ENCODE data around the gene PTBP1.
"Not testable (repeated sequence)": the region's sequence is repeated elsewhere in the genome, so short reads cannot be mapped to it uniquely, and the experiment has no call there.

PTBP1 gene

GRCh38 chr19:831407-832369, 34.4 kb downstream of the PTBP1 start:
- no peak for DNase-seq

- DNase-seq: no peak
Observed at GRCh38 chr19:834216-834615, 37.0 kb downstream of the PTBP1 start.

DNA sequence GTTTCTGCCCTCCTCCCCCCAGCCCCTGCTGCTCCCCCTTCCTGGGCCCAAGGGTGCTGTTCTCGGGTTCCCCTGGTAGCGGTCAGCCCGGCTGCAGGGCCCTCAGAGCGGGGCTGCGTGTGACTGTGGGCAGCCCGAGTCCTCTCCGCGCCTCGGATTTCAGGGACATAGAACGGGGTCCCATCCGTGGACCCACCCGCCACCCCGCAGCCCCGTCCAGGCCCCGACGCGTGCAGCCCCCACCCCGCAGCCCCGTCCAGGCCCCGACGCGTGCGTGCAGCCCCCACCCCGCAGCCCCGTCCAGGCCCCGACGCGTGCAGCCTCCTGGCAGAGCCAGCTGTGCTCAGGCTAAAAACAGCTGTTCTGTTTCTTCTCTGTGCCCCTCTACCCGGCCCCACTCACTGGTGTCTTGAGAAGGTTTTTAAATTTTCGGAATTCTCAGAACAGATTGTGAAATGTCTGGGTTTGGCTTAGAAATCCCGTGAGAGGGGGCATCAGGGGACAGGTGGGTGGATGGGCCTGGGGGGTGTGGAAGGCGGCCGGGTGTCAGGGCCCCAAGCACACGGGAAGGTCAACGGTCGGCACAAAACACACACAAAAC, 38.1 kb downstream of the PTBP1 start:
- DNase-seq: no peak

- DNase-seq: no peak
Observed at GRCh38 chr19:840519-841206, 43.4 kb downstream of the PTBP1 start, which contains the start of gene PRTN3. Gene PRTN3 (plus strand): TSS chr19:840999. CDS start chr19:841009, 10 bp downstream.

- DNase-seq: not testable (repeated sequence)
Observed at GRCh38 chr19:842802-843179, 45.5 kb downstream of the PTBP1 start.

DNA sequence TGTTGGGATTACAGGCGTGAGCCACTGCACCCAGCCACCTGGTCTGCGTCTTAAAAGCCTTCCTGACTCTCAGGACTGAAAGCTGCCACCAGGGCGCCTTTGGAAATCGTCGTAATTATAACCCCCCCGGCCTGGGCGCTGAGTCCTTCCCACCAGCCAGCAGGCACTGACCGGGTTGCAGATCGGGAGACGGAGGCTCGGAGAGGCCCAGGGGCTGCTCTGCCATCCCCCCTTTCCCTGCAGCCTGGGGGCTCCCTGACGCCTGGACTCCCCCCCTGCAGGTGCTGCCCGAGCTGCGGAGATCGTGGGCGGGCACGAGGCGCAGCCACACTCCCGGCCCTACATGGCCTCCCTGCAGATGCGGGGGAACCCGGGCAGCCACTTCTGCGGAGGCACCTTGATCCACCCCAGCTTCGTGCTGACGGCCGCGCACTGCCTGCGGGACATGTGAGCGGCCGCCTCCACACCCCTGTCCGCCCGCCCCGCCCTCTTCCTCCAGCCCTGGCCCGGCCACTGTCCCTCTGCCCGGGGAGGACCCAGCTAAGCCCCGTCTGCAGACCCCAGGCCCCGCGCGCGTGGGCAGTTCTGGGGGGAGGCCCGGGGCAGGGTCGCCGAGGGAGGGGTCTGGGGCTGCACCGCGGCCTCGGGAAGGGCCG, 46.1 kb downstream of the PTBP1 start:
- no peak for DNase-seq

GRCh38 chr19:843836-844545, 46.7 kb downstream of the PTBP1 start:
- DNase-seq: no peak

DNA sequence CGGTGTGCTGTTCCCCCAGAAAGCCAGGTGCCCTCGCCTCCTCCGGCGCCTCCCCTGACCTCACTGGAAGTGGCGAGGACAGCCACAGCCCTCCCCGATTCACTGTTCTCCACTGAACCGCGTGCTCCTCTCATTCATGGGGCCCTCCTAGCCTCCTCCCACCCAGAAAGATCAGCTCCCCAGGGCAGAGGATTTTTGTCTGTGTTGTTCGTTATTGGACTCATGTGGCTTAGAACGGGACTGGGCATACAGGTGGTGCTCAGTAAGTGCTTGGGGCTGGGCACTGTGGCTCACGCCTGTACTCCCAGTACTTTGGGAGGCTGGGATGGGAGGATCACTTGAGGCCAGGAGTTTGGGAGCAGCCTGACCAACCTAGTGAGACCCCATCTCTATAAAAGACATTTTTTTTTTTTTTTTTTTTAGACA, 47.3 kb downstream of the PTBP1 start:
- no peak for DNase-seq

- no peak for DNase-seq
Observed at GRCh38 chr19:845707-846521, 48.7 kb downstream of the PTBP1 start.

DNA sequence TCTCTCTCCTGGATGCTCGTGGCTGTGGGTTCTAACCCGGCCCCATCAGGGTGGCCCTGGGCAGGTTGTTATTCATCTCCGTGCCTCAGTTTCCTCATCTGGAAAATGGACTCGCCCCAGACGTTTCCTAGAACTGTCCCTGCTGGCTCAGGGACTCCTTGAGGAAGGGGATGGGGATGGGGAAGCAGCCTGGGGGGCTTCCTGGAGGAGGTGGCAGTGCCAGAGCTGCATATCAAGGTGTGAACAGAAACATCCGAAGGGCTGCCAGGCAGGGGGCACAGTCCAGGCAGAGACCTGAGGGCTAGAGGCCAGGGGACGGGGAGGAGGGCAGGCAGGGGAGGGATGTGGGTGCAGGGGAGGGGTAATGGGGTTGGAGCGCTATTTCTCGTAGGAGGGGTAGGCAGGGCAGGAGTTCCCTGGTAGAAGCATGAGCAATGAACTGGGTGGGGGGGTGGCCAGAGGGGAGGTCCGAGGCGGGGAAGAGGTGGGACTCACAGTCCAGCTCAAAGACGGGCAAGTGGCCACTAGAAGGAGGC, 51.2 kb downstream of the PTBP1 start:
- no peak for DNase-seq

DNA sequence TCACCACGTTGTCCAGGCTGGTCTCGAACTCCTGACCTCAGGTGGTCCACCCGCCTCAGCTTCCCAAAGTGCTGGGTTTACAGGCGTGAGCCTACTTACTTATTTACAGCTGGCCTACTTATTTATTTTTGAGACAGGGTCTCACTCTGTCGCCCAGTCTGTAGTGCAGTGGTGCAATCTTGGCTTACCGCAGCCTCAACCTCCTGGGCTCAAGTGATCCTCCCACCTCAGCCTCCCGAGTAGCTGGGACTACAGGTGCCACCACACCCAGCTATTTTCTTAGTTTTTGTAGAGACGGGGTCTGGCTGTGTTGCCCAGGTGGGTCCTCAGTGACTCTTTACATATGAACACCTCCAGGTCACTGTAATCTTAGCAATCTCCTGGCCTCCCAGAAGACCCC, 51.9 kb downstream of the PTBP1 start:
- DNase-seq: not testable (repeated sequence)

DNA sequence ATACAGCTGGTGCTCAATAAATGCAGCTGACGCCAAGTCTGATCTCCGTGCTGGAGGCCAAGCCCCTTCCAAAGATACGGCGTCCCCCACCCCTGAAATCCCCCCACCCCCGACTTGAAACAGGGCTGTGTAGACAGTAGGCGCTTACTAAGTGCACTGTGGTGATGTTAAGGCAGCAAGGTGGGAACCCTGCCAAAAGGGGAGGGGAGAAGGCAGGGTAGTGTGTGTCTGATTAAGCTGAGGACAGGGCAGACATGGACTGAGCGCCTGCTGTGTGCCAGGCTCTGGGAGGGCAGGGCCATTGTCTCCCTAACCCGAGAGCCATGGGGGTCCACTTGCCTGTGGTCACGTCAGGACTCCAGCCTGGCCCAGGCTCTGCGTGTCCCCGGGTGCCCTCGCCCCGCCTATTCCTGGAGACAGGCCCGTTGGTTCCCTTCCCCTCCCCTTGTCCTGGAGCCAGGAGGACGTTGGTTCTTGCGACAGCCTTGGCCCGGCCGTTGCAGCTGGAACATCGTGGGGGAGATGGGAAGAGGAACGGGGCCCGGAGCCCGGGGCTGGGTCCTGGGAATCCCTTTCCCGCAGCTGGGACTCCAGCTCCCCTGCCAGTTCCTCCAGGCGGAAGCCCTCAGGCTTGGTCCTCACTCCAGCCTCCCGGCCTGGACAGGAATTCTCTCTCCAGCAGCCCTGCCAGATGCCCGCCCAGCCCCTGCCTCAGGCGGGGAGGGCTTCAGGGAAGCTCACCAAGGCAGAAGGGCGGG, 53.1 kb downstream of the PTBP1 start:
- DNase-seq: no peak

DNA sequence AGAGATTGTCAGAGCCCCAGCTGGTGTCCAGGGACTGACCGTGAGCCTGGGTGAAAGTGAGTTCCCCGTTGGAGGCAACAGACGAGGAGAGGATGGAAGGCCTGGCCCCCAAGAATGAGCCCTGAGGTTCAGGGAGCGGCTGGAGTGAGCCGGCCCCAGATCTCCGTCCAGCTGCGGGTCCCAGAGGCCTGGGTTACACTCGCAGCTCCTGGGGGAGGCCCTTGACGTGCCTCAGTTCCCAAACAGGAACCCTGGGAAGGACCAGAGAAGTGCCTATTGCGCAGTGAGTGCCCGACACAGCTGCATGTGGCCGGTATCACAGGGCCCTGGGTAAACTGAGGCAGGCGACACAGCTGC, 53.7 kb downstream of the PTBP1 start:
- no peak for DNase-seq

DNA sequence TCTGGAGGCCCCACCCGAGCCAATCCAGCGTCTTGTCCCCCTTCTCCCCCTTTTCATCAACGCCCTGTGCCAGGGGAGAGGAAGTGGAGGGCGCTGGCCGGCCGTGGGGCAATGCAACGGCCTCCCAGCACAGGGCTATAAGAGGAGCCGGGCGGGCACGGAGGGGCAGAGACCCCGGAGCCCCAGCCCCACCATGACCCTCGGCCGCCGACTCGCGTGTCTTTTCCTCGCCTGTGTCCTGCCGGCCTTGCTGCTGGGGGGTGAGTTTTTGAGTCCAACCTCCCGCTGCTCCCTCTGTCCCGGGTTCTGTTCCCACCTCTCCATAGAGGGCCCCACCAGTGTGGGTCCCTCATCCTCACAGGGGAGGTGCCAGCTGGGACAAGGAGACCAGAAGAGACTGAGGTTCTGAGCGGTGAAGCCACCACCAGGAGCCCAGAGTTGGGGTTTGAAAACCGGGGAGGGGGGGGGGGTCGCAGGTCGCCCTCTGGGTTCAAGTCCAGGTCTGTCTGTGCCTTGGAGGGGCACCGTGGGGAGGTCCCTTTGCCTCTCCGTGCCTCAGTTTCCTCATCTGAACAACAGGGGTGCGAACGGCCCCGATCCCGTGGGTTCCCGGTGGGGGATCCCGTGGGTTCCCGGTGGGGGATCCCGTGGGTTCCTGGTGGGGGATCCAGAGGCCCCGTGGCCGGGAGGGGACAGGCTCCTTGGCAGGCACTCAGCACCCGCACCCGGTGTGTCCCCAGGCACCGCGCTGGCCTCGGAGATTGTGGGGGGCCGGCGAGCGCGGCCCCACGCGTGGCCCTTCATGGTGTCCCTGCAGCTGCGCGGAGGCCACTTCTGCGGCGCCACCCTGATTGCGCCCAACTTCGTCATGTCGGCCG, 55.1 kb downstream of the PTBP1 start, which contains the start of gene ELANE:
ELANE (plus strand) TSS at position 168 of the 878 bp plus-strand sequence; CDS start at position 194, 26 bp downstream.
- no peak for DNase-seq

- no peak for DNase-seq
Observed at GRCh38 chr19:853014-853585, 55.8 kb downstream of the PTBP1 start.

DNA sequence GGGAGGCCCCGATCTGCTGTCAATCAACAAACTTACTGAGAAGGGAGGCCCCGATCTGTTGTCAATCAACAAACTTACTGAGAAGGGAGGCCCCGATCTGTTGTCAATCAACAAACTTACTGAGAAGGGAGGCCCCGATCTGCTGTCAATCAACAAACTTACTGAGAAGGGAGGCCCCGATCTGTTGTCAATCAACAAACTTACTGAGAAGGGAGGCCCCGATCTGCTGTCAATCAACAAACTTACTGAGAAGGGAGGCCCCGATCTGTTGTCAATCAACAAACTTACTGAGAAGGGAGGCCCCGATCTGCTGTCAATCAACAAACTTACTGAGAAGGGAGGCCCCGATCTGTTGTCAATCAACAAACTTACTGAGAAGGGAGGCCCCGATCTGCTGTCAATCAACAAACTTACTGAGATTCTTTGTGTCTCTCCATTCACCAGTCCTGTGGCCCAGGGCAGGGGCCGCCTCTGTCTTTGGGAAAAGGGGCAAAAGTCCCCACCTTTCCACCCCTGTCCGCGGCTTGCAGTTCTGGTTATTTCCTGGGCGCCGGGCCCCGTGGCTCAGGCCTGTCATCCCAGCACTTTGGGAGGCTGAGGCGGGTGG, 56.5 kb downstream of the PTBP1 start:
- not testable (repeated sequence) for DNase-seq

GRCh38 chr19:854549-854948, 57.3 kb downstream of the PTBP1 start:
- DNase-seq: no peak

- no peak for DNase-seq
Observed at GRCh38 chr19:855142-855541, 57.9 kb downstream of the PTBP1 start.

Data from activated CD8-positive, alpha-beta memory T cell treated with anti-CD3 and anti-CD28 coated beads for 24 hours (primary cell).